GM06990 (cell line): ENCODE measurements around the gene PAPOLB.

ENCODE experiments used
- DNase-seq: peaks from one replicate; pipeline ENCODE4 v3.0.0-alpha.2; 2011; ENCODE audit not compliant: insufficient read length; ENCODE audit errors: extremely low read depth
- H3K27me3 ChIP-seq: replicated peaks from 2 replicates; pipeline ENCODE4 v1.6.0; 2011; ENCODE audit warnings: low read length; ENCODE audit not compliant: control insufficient read depth, insufficient read depth
- H3K36me3 ChIP-seq: 2 replicates; pipeline ENCODE4 v1.5.1; 2011; ENCODE audit warnings: low read length; ENCODE audit not compliant: control insufficient read depth, insufficient read depth
- H3K4me3 ChIP-seq: replicated peaks from 2 replicates; pipeline ENCODE4 v1.5.1; 2011; ENCODE audit warnings: low read depth, mild to moderate bottlenecking, control low read depth, low read length
- CTCF ChIP-seq: IDR thresholded peaks from 2 replicates; pipeline ENCODE4 v1.5.1; 2011; ENCODE audit warnings: low read length, control low read depth, mild to moderate bottlenecking, inconsistent platforms; ENCODE audit not compliant: insufficient read depth, poor library complexity, severe bottlenecking

PAPOLB gene

GRCh38 chr7:4851459-4852422, 10.1 kb downstream of the PAPOLB start:
- Histone ChIP-seq H3K27me3 (no peaks in the 10 kb centered on the region), H3K4me3 (no peak overlapping the region), H3K36me3 (no peaks in the 10 kb centered on the region)
- no peak for TF ChIP-seq CTCF
- no peak for DNase-seq

GRCh38 chr7:4850262-4850795, 11.5 kb downstream of the PAPOLB start:
- Histone ChIP-seq H3K36me3 (no peaks in the 10 kb centered on the region), H3K4me3 (no peak overlapping the region), H3K27me3 (no peaks in the 10 kb centered on the region)
- no peak for DNase-seq
- no peak for TF ChIP-seq CTCF

GRCh38 chr7:4849390-4849789, 12.4 kb downstream of the PAPOLB start:
- no peak for DNase-seq
- no peaks in the 10 kb centered on the region for H3K27me3 ChIP-seq
- H3K4me3 ChIP-seq = no peak overlapping the region
- H3K36me3 ChIP-seq = no peaks in the 10 kb centered on the region
- peak; percentile 52 for TF ChIP-seq CTCF

- DNase-seq = no peak
- H3K36me3 ChIP-seq = no peaks in the 10 kb centered on the region
- no peaks in the 10 kb centered on the region for H3K27me3 ChIP-seq
- no peak for TF ChIP-seq CTCF
- no peak overlapping the region for H3K4me3 ChIP-seq
These were observed 16.1 kb downstream of the PAPOLB start for GRCh38 chr7:4845740-4846142.

- no peak for TF ChIP-seq CTCF
- H3K4me3 ChIP-seq = no peak overlapping the region
- DNase-seq = no peak
- H3K27me3 ChIP-seq = no peaks in the 10 kb centered on the region
- no peaks in the 10 kb centered on the region for H3K36me3 ChIP-seq
These were observed 19.3 kb downstream of the PAPOLB start for GRCh38 chr7:4842319-4843064.
